HFF-Myc (cell line): ENCODE measurements around the gene KCNQ1.

ENCODE experiments used
- DNase-seq: peaks from one replicate; pipeline ENCODE4 v3.0.0-alpha.2; 2011; ENCODE audit warnings: low read depth; ENCODE audit errors: extremely low read depth
- H3K4me3 ChIP-seq: replicated peaks from 2 replicates; pipeline ENCODE4 v1.5.1; 2011; ENCODE audit warnings: low read depth, mild to moderate bottlenecking, control low read depth, low read length
- TF ChIP-seq, protein P1 (sequence below): IDR thresholded peaks from 2 replicates; pipeline ENCODE4 v1.5.1; 2012; ENCODE audit warnings: mild to moderate bottlenecking, low read depth, low read length, control low read depth; ENCODE audit errors: missing control alignments

KCNQ1 gene

DNA sequence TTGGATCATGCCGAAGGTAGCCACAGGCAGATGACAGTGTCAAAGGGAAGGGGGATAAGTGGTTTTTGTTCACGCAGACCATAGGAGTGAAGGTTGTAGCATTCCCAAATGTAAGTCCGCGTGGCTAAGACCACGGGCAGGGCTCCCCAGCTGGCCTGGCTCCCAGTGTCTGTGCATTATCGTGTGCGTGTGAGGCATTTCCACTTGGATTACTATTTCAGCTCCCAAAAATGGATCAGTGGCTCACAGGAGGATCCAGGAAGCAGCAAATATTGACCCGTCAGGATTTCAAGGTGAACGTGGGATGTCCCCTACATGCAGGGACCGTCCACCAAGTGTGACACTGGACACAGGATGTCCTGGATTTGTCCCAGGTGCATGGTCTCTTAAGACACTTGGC is 430.2 kb downstream of the KCNQ1 start:
- DNase-seq = no peak
- H3K4me3 ChIP-seq = no peak overlapping the region
- TF ChIP-seq, protein P1, sequence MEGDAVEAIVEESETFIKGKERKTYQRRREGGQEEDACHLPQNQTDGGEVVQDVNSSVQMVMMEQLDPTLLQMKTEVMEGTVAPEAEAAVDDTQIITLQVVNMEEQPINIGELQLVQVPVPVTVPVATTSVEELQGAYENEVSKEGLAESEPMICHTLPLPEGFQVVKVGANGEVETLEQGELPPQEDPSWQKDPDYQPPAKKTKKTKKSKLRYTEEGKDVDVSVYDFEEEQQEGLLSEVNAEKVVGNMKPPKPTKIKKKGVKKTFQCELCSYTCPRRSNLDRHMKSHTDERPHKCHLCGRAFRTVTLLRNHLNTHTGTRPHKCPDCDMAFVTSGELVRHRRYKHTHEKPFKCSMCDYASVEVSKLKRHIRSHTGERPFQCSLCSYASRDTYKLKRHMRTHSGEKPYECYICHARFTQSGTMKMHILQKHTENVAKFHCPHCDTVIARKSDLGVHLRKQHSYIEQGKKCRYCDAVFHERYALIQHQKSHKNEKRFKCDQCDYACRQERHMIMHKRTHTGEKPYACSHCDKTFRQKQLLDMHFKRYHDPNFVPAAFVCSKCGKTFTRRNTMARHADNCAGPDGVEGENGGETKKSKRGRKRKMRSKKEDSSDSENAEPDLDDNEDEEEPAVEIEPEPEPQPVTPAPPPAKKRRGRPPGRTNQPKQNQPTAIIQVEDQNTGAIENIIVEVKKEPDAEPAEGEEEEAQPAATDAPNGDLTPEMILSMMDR = no peak

DNA sequence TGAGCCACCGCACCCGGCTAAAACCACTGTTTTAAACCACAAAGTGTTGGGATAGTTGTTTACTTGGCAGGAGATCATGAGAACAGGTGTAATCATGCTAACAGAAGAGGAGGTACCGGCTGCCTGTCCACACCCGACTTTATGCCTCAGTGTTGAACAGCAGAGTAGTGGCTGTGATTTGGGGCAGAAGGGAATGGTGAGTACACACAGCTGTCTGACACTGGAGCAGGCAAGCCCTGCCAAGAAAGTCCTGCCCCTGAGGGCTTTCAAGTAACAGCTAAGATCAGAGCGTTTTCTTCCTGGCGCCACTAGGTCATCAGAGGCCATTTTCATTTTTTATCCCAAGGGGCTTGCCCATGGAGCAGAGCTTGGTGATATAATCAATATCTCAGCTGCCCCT is 432.7 kb downstream of the KCNQ1 start:
- TF ChIP-seq, protein P1 = no peak
- DNase-seq = no peak
- no peak overlapping the region for H3K4me3 ChIP-seq

DNA sequence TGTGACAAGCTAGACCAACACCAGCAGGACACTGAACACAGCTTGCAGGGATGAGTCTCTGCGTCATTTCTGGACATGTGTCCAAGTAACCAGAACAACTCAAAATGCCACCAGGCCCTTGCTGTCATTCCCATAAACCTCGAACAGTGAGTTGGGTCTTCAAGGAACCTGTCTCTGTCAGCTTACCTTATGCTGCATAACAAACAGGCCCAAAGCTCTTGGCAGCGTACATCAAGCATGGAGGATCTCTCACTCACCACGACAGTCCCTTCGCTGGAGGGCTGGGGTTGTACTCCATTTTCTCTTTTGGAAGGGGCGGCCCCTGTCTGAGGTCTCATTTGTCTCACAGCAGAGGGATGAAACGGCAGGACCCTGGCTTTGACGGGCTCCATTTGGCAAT is 434.0 kb downstream of the KCNQ1 start:
- TF ChIP-seq, protein P1 = no peak
- no peak for DNase-seq
- H3K4me3 ChIP-seq = no peak overlapping the region

DNA sequence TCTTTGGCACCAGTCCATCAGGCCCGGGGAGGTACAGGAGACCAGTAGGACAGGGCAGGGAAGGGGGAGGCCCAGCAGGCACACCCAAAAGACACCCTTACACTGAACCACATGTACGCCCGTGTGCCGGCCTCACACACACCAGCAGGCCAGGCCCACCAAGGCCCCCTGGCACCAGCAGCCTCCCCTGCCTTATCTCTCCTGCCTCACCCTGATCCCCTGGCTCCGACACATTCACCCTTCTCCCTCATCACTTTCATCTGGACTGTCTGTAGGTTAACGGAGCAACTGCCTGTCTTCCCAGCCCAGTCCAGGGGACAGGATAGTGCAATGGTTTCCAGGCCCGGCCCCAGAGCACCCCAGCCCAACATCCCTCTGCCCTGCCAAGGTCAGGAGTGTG is 435.8 kb downstream of the KCNQ1 start:
- DNase-seq = no peak
- no peak overlapping the region for H3K4me3 ChIP-seq
- TF ChIP-seq, protein P1 = no peak

DNA sequence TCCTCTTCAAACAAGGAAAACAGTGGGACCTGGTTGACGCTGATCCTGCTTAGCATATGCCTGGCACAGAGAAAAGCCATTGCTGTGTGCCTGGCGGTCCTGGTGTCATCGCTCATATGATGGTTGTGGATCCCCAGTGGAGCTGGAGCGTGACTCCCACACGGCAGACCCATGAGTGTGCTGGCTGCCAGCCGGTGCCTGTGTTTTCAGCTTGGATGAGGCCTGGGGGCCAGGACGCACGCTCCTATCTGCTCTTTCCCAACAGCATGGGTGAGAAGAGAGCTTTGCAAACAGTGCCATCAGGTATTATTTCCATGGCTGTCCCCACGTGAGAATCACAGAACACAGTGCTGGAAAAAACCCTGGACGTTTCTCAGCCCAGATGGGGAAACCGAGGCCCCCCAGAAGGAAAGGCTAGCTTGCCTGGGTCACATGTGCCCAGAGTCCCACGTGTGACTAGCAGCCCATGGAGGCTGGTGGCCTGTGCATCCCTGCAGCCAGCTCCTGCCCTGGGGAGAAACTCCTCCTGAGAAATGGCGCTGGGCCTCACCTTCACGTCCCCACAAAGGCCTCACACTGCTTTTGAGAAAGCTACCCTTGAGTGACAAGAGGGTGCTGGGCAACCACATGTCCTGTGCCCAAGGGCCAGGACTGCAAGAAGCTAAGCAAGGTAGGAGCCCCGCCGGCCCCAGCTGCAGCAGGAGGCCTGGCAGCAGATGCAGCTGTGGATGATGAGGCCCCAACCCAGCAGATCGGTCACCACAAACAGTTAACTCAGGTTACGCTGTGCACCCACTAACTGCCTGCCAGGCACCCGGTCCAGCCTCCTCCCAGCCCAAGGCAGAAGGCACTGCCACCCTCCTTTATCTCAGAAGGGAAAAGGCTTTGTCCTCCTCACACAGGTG is 436.5 kb downstream of the KCNQ1 start:
- TF ChIP-seq, protein P1 = no peak
- no peak overlapping the region for H3K4me3 ChIP-seq
- no peak for DNase-seq

DNA sequence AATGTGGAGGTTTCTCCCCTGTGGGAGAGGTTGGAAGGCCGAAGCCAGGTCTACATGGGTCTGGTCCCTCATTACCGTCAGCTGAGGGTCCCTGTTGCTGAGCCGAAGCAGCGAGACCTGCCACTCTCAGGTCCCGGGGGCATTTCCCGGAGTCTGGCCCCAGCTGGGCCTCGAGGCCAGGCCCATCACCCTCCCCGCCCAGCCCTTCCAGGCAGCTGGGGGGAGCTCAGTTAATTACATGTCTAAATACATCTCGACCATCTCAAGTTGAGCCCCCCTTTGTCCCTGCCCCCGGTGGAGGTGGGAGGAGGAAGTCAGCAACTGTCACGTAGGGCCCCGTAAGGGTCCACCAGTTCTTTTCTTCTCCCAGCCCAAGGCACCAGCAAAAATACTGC is 437.2 kb downstream of the KCNQ1 start:
- no peak for DNase-seq
- TF ChIP-seq, protein P1 = no peak
- H3K4me3 ChIP-seq = no peak overlapping the region
